ENCODE results near the gene HS6ST2. TPM values are rescaled to one million over a fixed set of nuclear protein-coding genes. Genes with fewer than 3 reads are reported as not detected.
A peak's percentile ranks its signal among the peaks of the same experiment; 100 is the strongest.

Gene HS6ST2
- total and polyA plus RNA-seq, 5 donors = 0.09 to 1.1 (median 0.18) TPM; not detected in 1

GRCh38 chrX:132820675-132821074, 137.8 kb downstream of the HS6ST2 start:
- no peak overlapping the region for H3K27ac ChIP-seq (ENCODE audit: low read length)
- DNase-seq (no peak), ATAC-seq (peak in 1 of 2 donors; percentile 64)
- H3K4me3 ChIP-seq (ENCODE audit: low read length) = no peak overlapping the region
- no peaks in the 10 kb centered on the region for H3K4me1 ChIP-seq (ENCODE audit: control insufficient read depth, insufficient read depth, low read length)
- intact Hi-C loops (cut with DNase I) = no loop called here
- H3K9me3 ChIP-seq (ENCODE audit: control insufficient read depth, low read length) = no peaks in the 10 kb centered on the region
- H3K27me3 ChIP-seq (ENCODE audit: control insufficient read depth, insufficient read depth) = no peaks in the 10 kb centered on the region
- WGBS = 66% methylated on average over 5 of the region's 5 CpGs

- no peaks in the 10 kb centered on the region for H3K27me3 ChIP-seq (ENCODE audit: control insufficient read depth, insufficient read depth)
- H3K9me3 ChIP-seq (ENCODE audit: control insufficient read depth, low read length) = no peaks in the 10 kb centered on the region
- ATAC-seq (no peak), DNase-seq (no peak)
- intact Hi-C loops (cut with DNase I) = no loop called here
- no peak overlapping the region for H3K27ac ChIP-seq (ENCODE audit: low read length)
- H3K4me3 ChIP-seq (ENCODE audit: low read length) = no peak overlapping the region
- H3K4me1 ChIP-seq (ENCODE audit: control insufficient read depth, insufficient read depth, low read length) = no peaks in the 10 kb centered on the region
- 76% methylated on average over 7 of the region's 7 CpGs for WGBS
Observed at GRCh38 chrX:132819711-132820264, 138.6 kb downstream of the HS6ST2 start.

GRCh38 chrX:132818638-132819037, 139.8 kb downstream of the HS6ST2 start:
- Histone ChIP-seq H3K27me3 (ENCODE audit: control insufficient read depth, insufficient read depth) (no peaks in the 10 kb centered on the region), H3K27ac (ENCODE audit: low read length) (no peak overlapping the region), H3K4me3 (ENCODE audit: low read length) (no peak overlapping the region), H3K4me1 (ENCODE audit: control insufficient read depth, insufficient read depth, low read length) (no peaks in the 10 kb centered on the region), H3K9me3 (ENCODE audit: control insufficient read depth, low read length) (no peaks in the 10 kb centered on the region)
- intact Hi-C loops (cut with DNase I) = no loop called here
- DNase-seq = no peak
- ATAC-seq = no peak

- no peaks in the 10 kb centered on the region for H3K27me3 ChIP-seq (ENCODE audit: control insufficient read depth, insufficient read depth)
- H3K27ac ChIP-seq (ENCODE audit: low read length) = no peak overlapping the region
- no peaks in the 10 kb centered on the region for H3K9me3 ChIP-seq (ENCODE audit: control insufficient read depth, low read length)
- ATAC-seq (no peak), DNase-seq (no peak)
- H3K4me1 ChIP-seq (ENCODE audit: control insufficient read depth, insufficient read depth, low read length) = no peaks in the 10 kb centered on the region
- H3K4me3 ChIP-seq (ENCODE audit: low read length) = no peak overlapping the region
- WGBS = 89% methylated on average over 2 of the region's 2 CpGs
- intact Hi-C loops (cut with DNase I) = no loop called here
Observed at GRCh38 chrX:132815643-132816042, 142.8 kb downstream of the HS6ST2 start.

GRCh38 chrX:132810964-132811712, 147.3 kb downstream of the HS6ST2 start:
- WGBS = 92% methylated on average over 5 of the region's 5 CpGs
- intact Hi-C loops (cut with DNase I) = no loop called here
- H3K4me1 ChIP-seq (ENCODE audit: control insufficient read depth, insufficient read depth, low read length) = no peaks in the 10 kb centered on the region
- ATAC-seq (no peak), DNase-seq (no peak)
- H3K27me3 ChIP-seq (ENCODE audit: control insufficient read depth, insufficient read depth) = no peaks in the 10 kb centered on the region
- H3K27ac ChIP-seq (ENCODE audit: low read length) = no peak overlapping the region
- no peak overlapping the region for H3K4me3 ChIP-seq (ENCODE audit: low read length)
- H3K9me3 ChIP-seq (ENCODE audit: control insufficient read depth, low read length) = no peaks in the 10 kb centered on the region

GRCh38 chrX:132810488-132810887, 147.9 kb downstream of the HS6ST2 start:
- intact Hi-C loops (cut with DNase I) = no loop called here
- Histone ChIP-seq H3K27ac (ENCODE audit: low read length) (no peak overlapping the region), H3K4me1 (ENCODE audit: control insufficient read depth, insufficient read depth, low read length) (no peaks in the 10 kb centered on the region), H3K4me3 (ENCODE audit: low read length) (no peak overlapping the region), H3K9me3 (ENCODE audit: control insufficient read depth, low read length) (no peaks in the 10 kb centered on the region), H3K27me3 (ENCODE audit: control insufficient read depth, insufficient read depth) (no peaks in the 10 kb centered on the region)
- DNase-seq = no peak
- WGBS = 57% methylated on average over 3 of the region's 3 CpGs
- ATAC-seq = no peak

GRCh38 chrX:132809581-132809980, 148.8 kb downstream of the HS6ST2 start:
- ATAC-seq = no peak
- intact Hi-C loops (cut with DNase I) = no loop called here
- 57% methylated on average over 2 of the region's 2 CpGs for WGBS

GRCh38 chrX:132807411-132808030, 150.9 kb downstream of the HS6ST2 start:
- H3K4me1 ChIP-seq (ENCODE audit: control insufficient read depth, insufficient read depth, low read length) = no peaks in the 10 kb centered on the region
- no peaks in the 10 kb centered on the region for H3K9me3 ChIP-seq (ENCODE audit: control insufficient read depth, low read length)
- DNase-seq = no peak
- WGBS = 69% methylated on average over 9 of the region's 9 CpGs
- intact Hi-C loops (cut with DNase I) = no loop called here
- H3K4me3 ChIP-seq (ENCODE audit: low read length) = no peak overlapping the region
- ATAC-seq = no peak
- H3K27ac ChIP-seq (ENCODE audit: low read length) = no peak overlapping the region
- no peaks in the 10 kb centered on the region for H3K27me3 ChIP-seq (ENCODE audit: control insufficient read depth, insufficient read depth)

More at GRCh38 chrX:132809581-132809980, 148.8 kb downstream of the HS6ST2 start:
- no peak for DNase-seq
- no peak overlapping the region for H3K27ac ChIP-seq (ENCODE audit: low read length)
- no peaks in the 10 kb centered on the region for H3K9me3 ChIP-seq (ENCODE audit: control insufficient read depth, low read length)
- H3K4me3 ChIP-seq (ENCODE audit: low read length) = no peak overlapping the region
- H3K27me3 ChIP-seq (ENCODE audit: control insufficient read depth, insufficient read depth) = no peaks in the 10 kb centered on the region
- no peaks in the 10 kb centered on the region for H3K4me1 ChIP-seq (ENCODE audit: control insufficient read depth, insufficient read depth, low read length)

- H3K4me3 ChIP-seq (ENCODE audit: low read length) = no peak overlapping the region
- H3K27me3 ChIP-seq (ENCODE audit: control insufficient read depth, insufficient read depth) = no peaks in the 10 kb centered on the region
- DNase-seq (no peak), ATAC-seq (no peak)
- 63% methylated on average over 4 of the region's 4 CpGs for WGBS
- intact Hi-C loops (cut with DNase I) = no loop called here
- H3K27ac ChIP-seq (ENCODE audit: low read length) = no peak overlapping the region
- no peaks in the 10 kb centered on the region for H3K4me1 ChIP-seq (ENCODE audit: control insufficient read depth, insufficient read depth, low read length)
- H3K9me3 ChIP-seq (ENCODE audit: control insufficient read depth, low read length) = no peaks in the 10 kb centered on the region
Observed at GRCh38 chrX:132802033-132802432, 156.4 kb downstream of the HS6ST2 start.

- Histone ChIP-seq H3K4me3 (ENCODE audit: low read length) (no peak overlapping the region), H3K27me3 (ENCODE audit: control insufficient read depth, insufficient read depth) (no peaks in the 10 kb centered on the region), H3K27ac (ENCODE audit: low read length) (no peak overlapping the region), H3K4me1 (ENCODE audit: control insufficient read depth, insufficient read depth, low read length) (no peaks in the 10 kb centered on the region), H3K9me3 (ENCODE audit: control insufficient read depth, low read length) (no peaks in the 10 kb centered on the region)
- no peak for ATAC-seq
- no peak for DNase-seq
- 43% methylated on average over 4 of the region's 4 CpGs for WGBS
- intact Hi-C loops (cut with DNase I) = no loop called here
Observed at GRCh38 chrX:132795181-132795580, 163.2 kb downstream of the HS6ST2 start.

- WGBS = 79% methylated on average over 2 of the region's 2 CpGs
- Histone ChIP-seq H3K27me3 (ENCODE audit: control insufficient read depth, insufficient read depth) (no peaks in the 10 kb centered on the region), H3K9me3 (ENCODE audit: control insufficient read depth, low read length) (no peaks in the 10 kb centered on the region), H3K4me3 (ENCODE audit: low read length) (no peak overlapping the region), H3K4me1 (ENCODE audit: control insufficient read depth, insufficient read depth, low read length) (no peaks in the 10 kb centered on the region), H3K27ac (ENCODE audit: low read length) (no peak overlapping the region)
- DNase-seq (no peak), ATAC-seq (no peak)
- intact Hi-C loops (cut with DNase I) = no loop called here
Observed at GRCh38 chrX:132791714-132792113, 166.7 kb downstream of the HS6ST2 start.

Measured in right cardiac atrium (tissue), 5 donors.